IPS DF 6.9 (cell line): ENCODE data around the gene RET.

ENCODE experiments used
- DNase-seq: peaks from one replicate; pipeline ENCODE4 v3.0.0-alpha.2; 2013; ENCODE audit warnings: low read depth, low spot score
- H3K27ac ChIP-seq: one replicate; pipeline ENCODE4 v1.5.1; 2013; ENCODE audit warnings: low read length, control low read depth
- H3K27me3 ChIP-seq: 2 replicates; pipeline ENCODE4 v1.6.1; 2013; ENCODE audit warnings: mild to moderate bottlenecking, low read length; ENCODE audit not compliant: control insufficient read depth, insufficient read depth
- H3K36me3 ChIP-seq: 2 replicates; pipeline ENCODE4 v1.6.1; 2013; ENCODE audit warnings: low read length; ENCODE audit not compliant: control insufficient read depth, insufficient read depth
- H3K4me1 ChIP-seq: 2 replicates; pipeline ENCODE4 v1.6.1; 2013; ENCODE audit warnings: low read length; ENCODE audit not compliant: control insufficient read depth, insufficient read depth
- H3K4me3 ChIP-seq: 2 replicates; pipeline ENCODE4 v1.5.1; 2013; ENCODE audit warnings: mild to moderate bottlenecking, low read length
- H3K9me3 ChIP-seq: 2 replicates; pipeline ENCODE4 v1.6.1; 2013; ENCODE audit warnings: low read length, inconsistent platforms; ENCODE audit not compliant: control insufficient read depth, insufficient read depth
- WGBS: extraction: QIAGEN DNeasy Blood & Tissue Kit; methylation state at CpG from one replicate; pipeline ENCODE4 v1.1.7; 2013; ENCODE audit warnings: mixed read lengths, missing lambda C conversion rate; ENCODE audit not compliant: insufficient read length, insufficient coverage; 5-methylcytosine and 5-hydroxymethylcytosine counted together

RET gene

GRCh38 chr10:43114088-43114742, 37.3 kb downstream of the RET start:
- WGBS: no CpG with 5 or more reads among the region's 24 CpGs
- H3K27me3 ChIP-seq: no peaks in the 10 kb centered on the region

GRCh38 chr10:43114743-43115611, 38.1 kb downstream of the RET start:
- Histone ChIP-seq H3K9me3 (no peaks in the 10 kb centered on the region), H3K4me3 (no peak overlapping the region), H3K27me3 (no peaks in the 10 kb centered on the region), H3K27ac (no peak overlapping the region), H3K4me1 (no peaks in the 10 kb centered on the region), H3K36me3 (no peaks in the 10 kb centered on the region)
- no peak for DNase-seq
- WGBS: no CpG with 5 or more reads among the region's 17 CpGs

More at GRCh38 chr10:43114088-43114742, 37.3 kb downstream of the RET start:
- no peaks in the 10 kb centered on the region for H3K36me3 ChIP-seq
- H3K27ac ChIP-seq: no peak overlapping the region
- no peak overlapping the region for H3K4me3 ChIP-seq
- H3K9me3 ChIP-seq: no peaks in the 10 kb centered on the region
- H3K4me1 ChIP-seq: no peaks in the 10 kb centered on the region
- no peak for DNase-seq

GRCh38 chr10:43115881-43116595, 39.2 kb downstream of the RET start:
- H3K27me3 ChIP-seq: no peaks in the 10 kb centered on the region
- H3K4me1 ChIP-seq: no peaks in the 10 kb centered on the region
- no CpG with 5 or more reads among the region's 10 CpGs for WGBS
- H3K36me3 ChIP-seq: no peaks in the 10 kb centered on the region
- no peak for DNase-seq
- H3K27ac ChIP-seq: no peak overlapping the region
- no peaks in the 10 kb centered on the region for H3K9me3 ChIP-seq
- H3K4me3 ChIP-seq: no peak overlapping the region

GRCh38 chr10:43116596-43116995, 39.7 kb downstream of the RET start:
- no peaks in the 10 kb centered on the region for H3K4me1 ChIP-seq
- DNase-seq: no peak
- no peak overlapping the region for H3K27ac ChIP-seq
- H3K36me3 ChIP-seq: no peaks in the 10 kb centered on the region
- H3K27me3 ChIP-seq: no peaks in the 10 kb centered on the region
- H3K9me3 ChIP-seq: no peaks in the 10 kb centered on the region
- no peak overlapping the region for H3K4me3 ChIP-seq
- no CpG with 5 or more reads among the region's 10 CpGs for WGBS

- no peak overlapping the region for H3K27ac ChIP-seq
- DNase-seq: no peak
- H3K4me1 ChIP-seq: no peaks in the 10 kb centered on the region
- no peaks in the 10 kb centered on the region for H3K36me3 ChIP-seq
- H3K27me3 ChIP-seq: no peaks in the 10 kb centered on the region
- no CpG with 5 or more reads among the region's 9 CpGs for WGBS
- no peak overlapping the region for H3K4me3 ChIP-seq
- no peaks in the 10 kb centered on the region for H3K9me3 ChIP-seq
These were observed 40.3 kb downstream of the RET start for GRCh38 chr10:43117031-43117776.

GRCh38 chr10:43117777-43118583, 41.1 kb downstream of the RET start:
- Histone ChIP-seq H3K4me1 (no peaks in the 10 kb centered on the region), H3K36me3 (no peaks in the 10 kb centered on the region), H3K9me3 (no peaks in the 10 kb centered on the region), H3K4me3 (no peak overlapping the region), H3K27ac (no peak overlapping the region), H3K27me3 (no peaks in the 10 kb centered on the region)
- DNase-seq: no peak
- no CpG with 5 or more reads among the region's 18 CpGs for whole genome bisulfite sequencing

GRCh38 chr10:43118631-43119415, 42.0 kb downstream of the RET start:
- WGBS: no CpG with 5 or more reads among the region's 19 CpGs
- H3K9me3 ChIP-seq: no peaks in the 10 kb centered on the region
- H3K27me3 ChIP-seq: no peaks in the 10 kb centered on the region
- DNase-seq: no peak
- no peaks in the 10 kb centered on the region for H3K36me3 ChIP-seq
- no peaks in the 10 kb centered on the region for H3K4me1 ChIP-seq
- no peak overlapping the region for H3K4me3 ChIP-seq
- H3K27ac ChIP-seq: no peak overlapping the region

GRCh38 chr10:43119416-43120115, 42.7 kb downstream of the RET start:
- Histone ChIP-seq H3K27ac (no peak overlapping the region), H3K4me3 (no peak overlapping the region), H3K4me1 (no peaks in the 10 kb centered on the region), H3K36me3 (no peaks in the 10 kb centered on the region), H3K27me3 (no peaks in the 10 kb centered on the region), H3K9me3 (no peaks in the 10 kb centered on the region)
- WGBS: no CpG with 5 or more reads among the region's 31 CpGs
- DNase-seq: no peak
